Neural crest cell (in vitro differentiated cells): ENCODE measurements around the gene TK1. TPM values are rescaled to one million over a fixed set of nuclear protein-coding genes. Genes with fewer than 3 reads are reported as not detected.
"Not testable (repeated sequence)": the region's sequence is repeated elsewhere in the genome, so short reads cannot be mapped to it uniquely, and the experiment has no call there.

Source experiments
- DNase-seq: peaks from one replicate; pipeline ENCODE4 v3.0.0; 2021; ENCODE audit warnings: low read depth, mixed read lengths, low spot score
- H3K27ac Mint-ChIP-seq: one replicate; pipeline ENCODE4 v1.8.0; 2021; ENCODE audit warnings: mild to moderate bottlenecking, mixed read lengths; ENCODE audit not compliant: unreplicated experiment
- H3K27me3 Mint-ChIP-seq: 2 replicates; pipeline ENCODE4 v1.8.0; 2021; ENCODE audit warnings: low read depth, mild to moderate bottlenecking, mixed read lengths
- H3K36me3 Mint-ChIP-seq: 2 replicates; pipeline ENCODE4 v1.8.0; 2021; ENCODE audit warnings: low read depth, mild to moderate bottlenecking, mixed read lengths
- H3K4me1 Mint-ChIP-seq: 2 replicates; pipeline ENCODE4 v1.8.0; 2021; ENCODE audit warnings: mixed read lengths
- H3K4me3 Mint-ChIP-seq: one replicate; pipeline ENCODE4 v1.8.0; 2021; ENCODE audit warnings: mild to moderate bottlenecking, mixed read lengths
- H3K9me3 Mint-ChIP-seq: 2 replicates; pipeline ENCODE4 v1.8.0; 2021; ENCODE audit warnings: mixed read lengths
- total RNA-seq: library from RNA; stranded (reverse); gene quantifications from 2 replicates; pipeline ENCODE4 v1.2.1, GENCODE V29; 2021
- TF ChIP-seq, protein P1 (sequence below): fragments of 200-600 bp; sonication (generic); conservative IDR thresholded peaks from 2 replicates; pipeline ENCODE4 v1.5.0; 2021; ENCODE audit warnings: antibody characterized with exemption, mild to moderate bottlenecking

The TK1 gene
- total RNA-seq, 1 donor from 2014 or later: 53.9 TPM

DNA sequence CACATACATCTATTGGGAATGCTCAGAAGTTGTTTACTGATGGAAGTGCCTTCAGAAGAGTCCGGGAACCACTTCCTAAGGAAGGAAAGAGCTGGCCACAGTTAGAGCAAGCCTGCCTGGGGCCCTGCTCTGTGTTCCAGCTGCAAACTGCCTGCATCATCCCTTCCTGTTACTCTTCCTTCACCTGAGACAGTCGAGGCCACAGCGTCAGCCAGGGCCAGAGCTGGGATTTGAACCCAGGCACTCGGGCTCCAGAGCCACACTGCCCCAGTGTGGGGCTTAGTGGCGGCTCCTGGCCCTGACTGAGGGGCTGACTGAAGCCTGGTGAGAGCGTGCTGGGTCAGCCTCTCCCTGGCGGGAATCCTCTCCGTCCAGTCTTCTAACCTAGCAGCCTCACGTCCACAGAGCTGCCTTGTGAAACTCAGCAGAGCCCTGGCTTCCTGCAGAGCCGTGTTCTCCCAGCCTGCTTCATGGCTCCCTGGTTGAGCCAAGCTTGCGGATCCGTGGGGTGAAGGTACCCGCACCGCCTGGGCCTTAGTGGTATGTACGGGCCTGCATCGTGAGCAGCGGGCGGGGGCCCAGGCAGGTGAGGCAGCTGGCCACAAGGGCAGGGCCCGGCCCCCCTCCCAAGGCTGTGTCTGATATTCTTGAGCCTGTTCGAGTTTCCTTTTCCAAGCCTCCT is 45.3 kb downstream of the TK1 start:
- TF ChIP-seq, protein P1, sequence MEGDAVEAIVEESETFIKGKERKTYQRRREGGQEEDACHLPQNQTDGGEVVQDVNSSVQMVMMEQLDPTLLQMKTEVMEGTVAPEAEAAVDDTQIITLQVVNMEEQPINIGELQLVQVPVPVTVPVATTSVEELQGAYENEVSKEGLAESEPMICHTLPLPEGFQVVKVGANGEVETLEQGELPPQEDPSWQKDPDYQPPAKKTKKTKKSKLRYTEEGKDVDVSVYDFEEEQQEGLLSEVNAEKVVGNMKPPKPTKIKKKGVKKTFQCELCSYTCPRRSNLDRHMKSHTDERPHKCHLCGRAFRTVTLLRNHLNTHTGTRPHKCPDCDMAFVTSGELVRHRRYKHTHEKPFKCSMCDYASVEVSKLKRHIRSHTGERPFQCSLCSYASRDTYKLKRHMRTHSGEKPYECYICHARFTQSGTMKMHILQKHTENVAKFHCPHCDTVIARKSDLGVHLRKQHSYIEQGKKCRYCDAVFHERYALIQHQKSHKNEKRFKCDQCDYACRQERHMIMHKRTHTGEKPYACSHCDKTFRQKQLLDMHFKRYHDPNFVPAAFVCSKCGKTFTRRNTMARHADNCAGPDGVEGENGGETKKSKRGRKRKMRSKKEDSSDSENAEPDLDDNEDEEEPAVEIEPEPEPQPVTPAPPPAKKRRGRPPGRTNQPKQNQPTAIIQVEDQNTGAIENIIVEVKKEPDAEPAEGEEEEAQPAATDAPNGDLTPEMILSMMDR: no peak
- no peak for DNase-seq
- peaks cover 3% of the 10 kb centered on the region for H3K9me3 Mint-ChIP-seq
- peaks cover 6% of the 10 kb centered on the region for H3K4me1 Mint-ChIP-seq
- H3K27me3 Mint-ChIP-seq: peaks cover 3% of the 10 kb centered on the region
- no peak overlapping the region for H3K27ac Mint-ChIP-seq
- H3K36me3 Mint-ChIP-seq: no peaks in the 10 kb centered on the region
- no peak overlapping the region for H3K4me3 Mint-ChIP-seq

DNA sequence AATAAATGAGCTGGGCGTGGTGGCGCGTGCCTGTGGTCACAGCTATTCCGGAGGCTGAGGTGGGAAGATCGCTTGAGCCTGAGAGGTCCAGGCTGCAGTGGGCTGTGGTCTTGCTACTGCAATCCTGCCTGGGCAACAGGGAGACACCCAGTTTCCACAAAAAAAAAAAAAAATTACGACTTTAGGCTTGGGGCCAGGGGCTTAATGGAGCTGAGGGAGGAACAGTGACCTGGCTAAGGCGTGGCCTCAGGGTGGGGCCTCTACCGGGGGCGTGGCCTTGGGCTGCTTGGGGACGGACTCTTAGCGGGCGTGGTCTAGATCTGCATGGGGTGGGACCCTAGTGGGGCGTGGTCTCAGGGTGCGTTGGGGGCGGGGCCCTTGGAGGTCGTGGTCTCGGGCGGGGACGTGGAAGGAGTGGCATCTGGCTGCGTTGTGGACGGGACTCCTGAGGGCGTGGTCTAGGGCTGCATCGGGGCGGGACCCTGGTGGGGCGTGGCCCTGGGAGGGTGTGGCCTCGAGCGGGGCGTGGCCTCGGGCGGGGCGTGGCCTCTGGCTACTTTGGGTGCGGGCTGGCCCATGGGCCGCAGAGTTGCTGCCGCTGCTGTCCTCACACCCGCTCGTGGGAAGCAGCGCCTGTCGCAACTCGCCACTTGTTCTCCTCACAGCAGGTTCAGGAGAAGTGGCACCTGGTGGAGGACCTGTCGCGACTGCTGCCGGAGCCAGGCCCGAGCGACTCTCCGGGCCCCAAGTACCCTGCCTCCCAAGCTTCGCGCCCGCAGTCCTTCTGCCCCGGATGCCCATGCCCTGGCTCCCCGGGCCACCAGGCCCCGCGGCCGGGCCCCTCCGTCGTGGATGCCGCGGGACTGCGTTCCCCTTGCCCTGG is 46.4 kb downstream of the TK1 start:
- peak overlapping the region; percentile 27 for H3K27ac Mint-ChIP-seq
- H3K4me3 Mint-ChIP-seq: peak overlapping the region; percentile 45

GRCh38 chr17:78139861-78140168 is 47.0 kb downstream of the TK1 start:
- DNase-seq, H3K36me3 Mint-ChIP-seq, H3K4me1 Mint-ChIP-seq, H3K4me3 Mint-ChIP-seq, H3K9me3 Mint-ChIP-seq, H3K27me3 Mint-ChIP-seq: not testable (repeated sequence)
- peak overlapping the region; percentile 27 for H3K27ac Mint-ChIP-seq

More for the DNA sequence above, 46.4 kb downstream of the TK1 start:
- peak; percentile 73 for DNase-seq
- H3K27me3 Mint-ChIP-seq: peaks cover 5% of the 10 kb centered on the region
- TF ChIP-seq, protein P1: no peak
- H3K9me3 Mint-ChIP-seq: peaks cover 3% of the 10 kb centered on the region
- H3K36me3 Mint-ChIP-seq: no peaks in the 10 kb centered on the region
- H3K4me1 Mint-ChIP-seq: peaks cover 6% of the 10 kb centered on the region

- H3K4me3 Mint-ChIP-seq: no peak overlapping the region
- no peak for DNase-seq
- H3K36me3 Mint-ChIP-seq: no peaks in the 10 kb centered on the region
- peaks cover 3% of the 10 kb centered on the region for H3K9me3 Mint-ChIP-seq
- TF ChIP-seq, protein P1: no peak
- peaks cover 10% of the 10 kb centered on the region for H3K27me3 Mint-ChIP-seq
- H3K27ac Mint-ChIP-seq: no peak overlapping the region
- peaks cover 6% of the 10 kb centered on the region for H3K4me1 Mint-ChIP-seq
Observed at GRCh38 chr17:78138204-78139060, 48.4 kb downstream of the TK1 start.

DNA sequence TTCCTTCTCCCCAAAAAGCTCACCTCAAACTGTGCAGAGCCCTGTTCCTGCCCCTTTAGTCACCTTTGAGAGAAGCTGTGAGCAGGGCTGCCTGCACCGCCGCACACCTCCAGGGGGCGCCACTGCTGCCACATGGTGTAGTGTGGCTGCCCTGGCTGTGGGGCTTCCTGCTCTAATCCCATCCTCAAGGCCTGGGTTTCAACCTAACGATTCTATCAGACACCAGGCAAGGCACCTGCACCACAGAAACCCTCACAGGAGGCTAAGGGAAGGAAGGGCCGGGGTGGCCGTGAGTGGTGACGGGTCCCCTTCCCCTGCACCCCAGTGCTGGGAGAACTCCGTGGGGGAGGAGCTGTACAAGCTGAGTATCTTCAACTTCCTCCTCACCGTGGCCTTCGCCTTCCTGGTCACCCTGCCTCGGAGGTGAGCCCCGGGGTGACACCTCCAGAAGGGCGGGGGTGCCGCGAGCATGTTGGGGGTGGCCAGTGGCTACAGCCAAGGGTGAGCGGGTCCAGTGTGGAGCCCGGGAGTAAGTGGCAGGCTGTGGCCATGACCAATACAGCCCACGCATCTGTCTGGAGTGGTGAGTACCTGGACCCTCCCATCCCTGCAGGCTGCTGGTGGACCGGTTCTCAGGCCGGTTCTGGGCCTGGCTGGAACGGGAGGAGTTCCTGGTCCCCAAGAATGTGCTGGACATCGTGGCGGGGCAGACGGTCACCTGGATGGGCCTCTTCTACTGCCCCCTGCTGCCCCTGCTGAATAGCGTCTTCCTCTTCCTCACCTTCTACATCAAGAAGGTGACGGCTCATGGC is 49.3 kb downstream of the TK1 start:
- DNase-seq: no peak
- H3K4me3 Mint-ChIP-seq: no peak overlapping the region
- H3K36me3 Mint-ChIP-seq: no peaks in the 10 kb centered on the region

More for the DNA sequence above, 49.3 kb downstream of the TK1 start:
- Mint-ChIP-seq H3K9me3 (peaks cover 3% of the 10 kb centered on the region), H3K27ac (no peak overlapping the region), H3K27me3 (peaks cover 18% of the 10 kb centered on the region), H3K4me1 (peaks cover 6% of the 10 kb centered on the region)
- TF ChIP-seq, protein P1: peak; percentile 56
